SU-DHL-6 (cell line): ENCODE measurements around the gene ZDHHC1.

Source experiments
- H2AFZ ChIP-seq: fragments of 200-600 bp; sonication (generic); 2 replicates; pipeline ENCODE4 v1.6.1; 2014; ENCODE audit warnings: low read depth, mild to moderate bottlenecking, moderate library complexity, mixed read lengths, antibody characterized with exemption, low read length; ENCODE audit not compliant: severe bottlenecking
- H3F3A ChIP-seq: fragments of 200-600 bp; shearing (Covaris generic); 2 replicates; pipeline ENCODE4 v1.6.0; 2016; ENCODE audit warnings: antibody characterized with exemption, mild to moderate bottlenecking; ENCODE audit not compliant: insufficient read depth
- H3K27ac ChIP-seq: fragments of 200-600 bp; sonication (generic); 2 replicates; pipeline ENCODE4 v1.5.1; 2016; ENCODE audit warnings: low read depth, mild to moderate bottlenecking, low read length, moderate library complexity, mixed read lengths
- H3K27me3 ChIP-seq: fragments of 200-600 bp; sonication (generic), shearing (Covaris generic); 2 replicates; pipeline ENCODE4 v1.6.0; 2014; ENCODE audit warnings: mild to moderate bottlenecking, low read length
- H3K36me3 ChIP-seq: fragments of 200-600 bp; sonication (generic); 2 replicates; pipeline ENCODE4 v1.6.1; 2014; ENCODE audit warnings: mild to moderate bottlenecking, low read length, mixed read lengths
- H3K4me2 ChIP-seq: fragments of 300-600, 200-600 bp; shearing (Covaris generic), sonication (generic); 2 replicates; pipeline ENCODE4 v1.6.0; 2014; ENCODE audit warnings: low read length, low read depth, mild to moderate bottlenecking; ENCODE audit not compliant: poor library complexity, severe bottlenecking
- H3K4me3 ChIP-seq: fragments of 200-600 bp; sonication (generic); 2 replicates; pipeline ENCODE4 v1.5.1; 2014; ENCODE audit warnings: antibody characterized with exemption, low read length, mild to moderate bottlenecking, mixed read lengths; ENCODE audit not compliant: insufficient read depth, poor library complexity, severe bottlenecking
- H3K79me2 ChIP-seq: fragments of 200-600 bp; sonication (generic); 2 replicates; pipeline ENCODE4 v1.6.1; 2014; ENCODE audit warnings: mild to moderate bottlenecking, low read length, moderate library complexity; ENCODE audit not compliant: insufficient read depth
- H3K9ac ChIP-seq: fragments of 200-600 bp; sonication (generic); 2 replicates; pipeline ENCODE4 v1.7.0; 2014; ENCODE audit warnings: mild to moderate bottlenecking, low read length
- H3K9me2 ChIP-seq: fragments of 200-600 bp; sonication (generic); replicated peaks from 2 replicates; pipeline ENCODE4 v1.6.1; 2014; ENCODE audit warnings: low read length; ENCODE audit not compliant: insufficient read depth
- H3K9me3 ChIP-seq: fragments of 200-600 bp; sonication (generic); 2 replicates; pipeline ENCODE4 v1.6.1; 2014; ENCODE audit warnings: low read length, mixed read lengths; ENCODE audit not compliant: insufficient read depth
- H4K20me1 ChIP-seq: fragments of 200-600 bp; sonication (generic); 2 replicates; pipeline ENCODE4 v1.6.1; 2014; ENCODE audit warnings: low read depth, mild to moderate bottlenecking, antibody characterized with exemption, low read length, moderate library complexity, mixed read lengths
- CTCF ChIP-seq: fragments of 200-600 bp; sonication (generic); IDR thresholded peaks from one replicate; pipeline ENCODE4 v1.5.1; 2017; ENCODE audit warnings: antibody characterized with exemption, mild to moderate bottlenecking, low read length, moderate library complexity; ENCODE audit not compliant: insufficient read depth, poor library complexity, severe bottlenecking
- EZH2phosphoT487 ChIP-seq: fragments of 200-600 bp; sonication (generic), shearing (Covaris generic); conservative IDR thresholded peaks from 2 replicates; pipeline ENCODE4 v1.6.1; 2018; ENCODE audit warnings: mild to moderate bottlenecking, antibody characterized with exemption, low read length, moderate library complexity, mixed read lengths

ZDHHC1 gene

GRCh38 chr16:67389911-67390815 lies 26.1 kb downstream of the ZDHHC1 start:
- TF ChIP-seq EZH2phosphoT487: no peak
- no peak for TF ChIP-seq CTCF
- Histone ChIP-seq H3K9ac (no peak overlapping the region), H3K4me2 (no peak overlapping the region)

GRCh38 chr16:67388591-67388990 lies 27.7 kb downstream of the ZDHHC1 start:
- no peaks in the 10 kb centered on the region for H3K79me2 ChIP-seq
- H3K27ac ChIP-seq: no peak overlapping the region
- H2AFZ ChIP-seq: no peak overlapping the region
- no peak overlapping the region for H3K4me3 ChIP-seq
- no peak overlapping the region for H3K9ac ChIP-seq
- H3K4me2 ChIP-seq: no peak overlapping the region
- no peaks in the 10 kb centered on the region for H3K9me2 ChIP-seq
- TF ChIP-seq EZH2phosphoT487: no peak
- no peak for TF ChIP-seq CTCF
- no peaks in the 10 kb centered on the region for H3F3A ChIP-seq
- H4K20me1 ChIP-seq: no peaks in the 10 kb centered on the region
- no peaks in the 10 kb centered on the region for H3K9me3 ChIP-seq
- H3K27me3 ChIP-seq: no peaks in the 10 kb centered on the region
- H3K36me3 ChIP-seq: no peaks in the 10 kb centered on the region

More at GRCh38 chr16:67389911-67390815, 26.1 kb downstream of the ZDHHC1 start:
- Histone ChIP-seq H3K9me2 (no peaks in the 10 kb centered on the region), H3K27me3 (no peaks in the 10 kb centered on the region), H3K27ac (no peak overlapping the region), H3K9me3 (no peaks in the 10 kb centered on the region), H4K20me1 (no peaks in the 10 kb centered on the region), H3F3A (no peaks in the 10 kb centered on the region), H3K79me2 (no peaks in the 10 kb centered on the region), H3K4me3 (no peak overlapping the region), H2AFZ (no peak overlapping the region), H3K36me3 (no peaks in the 10 kb centered on the region)

- no peaks in the 10 kb centered on the region for H3K9me3 ChIP-seq
- no peaks in the 10 kb centered on the region for H3F3A ChIP-seq
- TF ChIP-seq CTCF: no peak
- no peak overlapping the region for H3K27ac ChIP-seq
- no peak overlapping the region for H3K9ac ChIP-seq
- H3K79me2 ChIP-seq: no peaks in the 10 kb centered on the region
- H3K4me3 ChIP-seq: no peak overlapping the region
- H3K36me3 ChIP-seq: no peaks in the 10 kb centered on the region
- H3K4me2 ChIP-seq: no peak overlapping the region
- H4K20me1 ChIP-seq: no peaks in the 10 kb centered on the region
- H2AFZ ChIP-seq: no peak overlapping the region
- H3K27me3 ChIP-seq: no peaks in the 10 kb centered on the region
- no peaks in the 10 kb centered on the region for H3K9me2 ChIP-seq
Observed at GRCh38 chr16:67388191-67388590, 28.1 kb downstream of the ZDHHC1 start.
